ENCODE data around the gene CDK19. TPM values are rescaled to one million over a fixed set of nuclear protein-coding genes. Genes with fewer than 3 reads are reported as not detected.

CDK19 gene
- total RNA-seq, 4 donors from 2014 or later, result 12.9 to 23.2 (median 13.2) TPM

- TF ChIP-seq EP300 (IDR thresholded peaks at IDR 0.05), result no peak
- no peaks in the 10 kb centered on the region for H3K4me1 ChIP-seq
- H3K27me3 ChIP-seq, result no peaks in the 10 kb centered on the region
- H3K36me3 ChIP-seq, result no peaks in the 10 kb centered on the region
- 37 to 38% methylated on average over 1 to 2 of the region's 2 CpGs for WGBS, 2 donors (ENCODE audit: low coverage in 1 of 2)
- H3K9me3 ChIP-seq, result no peaks in the 10 kb centered on the region
- ATAC-seq, result no peak
- no peak overlapping the region for H3K4me3 ChIP-seq
- no peak overlapping the region for H3K27ac ChIP-seq
Measured at GRCh38 chr6:110573537-110573936, 241.7 kb downstream of the CDK19 start.

GRCh38 chr6:110573136-110573535 lies 242.1 kb downstream of the CDK19 start:
- no peaks in the 10 kb centered on the region for H3K27me3 ChIP-seq
- H3K9me3 ChIP-seq, result no peaks in the 10 kb centered on the region
- no peaks in the 10 kb centered on the region for H3K4me1 ChIP-seq
- H3K36me3 ChIP-seq, result no peaks in the 10 kb centered on the region
- ATAC-seq, result no peak
- H3K4me3 ChIP-seq, result no peak overlapping the region
- no peak for TF ChIP-seq EP300 (IDR thresholded peaks at IDR 0.05)
- no peak for TF ChIP-seq POLR2AphosphoS5 (IDR thresholded peaks at IDR 0.05)
- H3K27ac ChIP-seq, result no peak overlapping the region

- no peaks in the 10 kb centered on the region for H3K9me3 ChIP-seq
Measured at GRCh38 chr6:110567957-110568696, 247.1 kb downstream of the CDK19 start.

GRCh38 chr6:110566346-110567125 lies 248.7 kb downstream of the CDK19 start:
- TF ChIP-seq EP300 (IDR thresholded peaks at IDR 0.05), result no peak
- Histone ChIP-seq H3K4me3 (no peak overlapping the region), H3K36me3 (no peaks in the 10 kb centered on the region), H3K9me3 (no peaks in the 10 kb centered on the region), H3K27me3 (no peaks in the 10 kb centered on the region), H3K4me1 (no peaks in the 10 kb centered on the region), H3K27ac (no peak overlapping the region)
- 75 to 79% methylated on average over 5 of the region's 7 CpGs for WGBS, 2 donors (ENCODE audit: low coverage in 1 of 2)
- no peak for ATAC-seq

More at GRCh38 chr6:110567957-110568696, 247.1 kb downstream of the CDK19 start:
- H3K27ac ChIP-seq, result no peak overlapping the region
- H3K4me3 ChIP-seq, result no peak overlapping the region
- 80 to 94% methylated on average over 6 of the region's 7 CpGs for WGBS, 2 donors (ENCODE audit: low coverage in 1 of 2)
- TF ChIP-seq POLR2AphosphoS5 (IDR thresholded peaks at IDR 0.05) (no peak), EP300 (IDR thresholded peaks at IDR 0.05) (no peak), POLR2A (IDR thresholded peaks at IDR 0.05) (no peak), CTCF (IDR thresholded peaks at IDR 0.05) (no peak)
- H3K4me1 ChIP-seq, result no peaks in the 10 kb centered on the region
- no peak for ATAC-seq
- H3K27me3 ChIP-seq, result no peaks in the 10 kb centered on the region
- no peaks in the 10 kb centered on the region for H3K36me3 ChIP-seq

- no peak for ATAC-seq
- Histone ChIP-seq H3K36me3 (no peaks in the 10 kb centered on the region), H3K4me3 (no peak overlapping the region), H3K4me1 (no peaks in the 10 kb centered on the region), H3K27me3 (no peaks in the 10 kb centered on the region), H3K9me3 (no peaks in the 10 kb centered on the region), H3K27ac (no peak overlapping the region)
- TF ChIP-seq POLR2AphosphoS5 (IDR thresholded peaks at IDR 0.05), result no peak
- no peak for TF ChIP-seq CTCF (IDR thresholded peaks at IDR 0.05)
- no peak for TF ChIP-seq EP300 (IDR thresholded peaks at IDR 0.05)
- TF ChIP-seq POLR2A (IDR thresholded peaks at IDR 0.05), result no peak
- WGBS, 2 donors (ENCODE audit: low coverage in 1 of 2), result 89 to 97% methylated on average over 4 of the region's 6 CpGs
Measured at GRCh38 chr6:110564703-110565421, 250.4 kb downstream of the CDK19 start.

- ATAC-seq, result no peak
- H3K4me1 ChIP-seq, result no peaks in the 10 kb centered on the region
- WGBS, 2 donors (ENCODE audit: low coverage in 1 of 2), result 20 to 70% methylated on average over 1 to 2 of the region's 2 CpGs
- no peak for TF ChIP-seq POLR2A (IDR thresholded peaks at IDR 0.05)
- TF ChIP-seq CTCF (IDR thresholded peaks at IDR 0.05), result no peak
- TF ChIP-seq POLR2AphosphoS5 (IDR thresholded peaks at IDR 0.05), result no peak
- no peak for TF ChIP-seq EP300 (IDR thresholded peaks at IDR 0.05)
- H3K4me3 ChIP-seq, result no peak overlapping the region
- H3K36me3 ChIP-seq, result no peaks in the 10 kb centered on the region
- no peaks in the 10 kb centered on the region for H3K27me3 ChIP-seq
- peaks cover 0 to 8% (median 0%) of the 10 kb centered on the region in 3 donors for H3K9me3 ChIP-seq
- H3K27ac ChIP-seq, result no peak overlapping the region
Measured at GRCh38 chr6:110563711-110564110, 251.6 kb downstream of the CDK19 start.
